ENCODE measurements around the gene TRAPPC5.

Gene TRAPPC5

DNA sequence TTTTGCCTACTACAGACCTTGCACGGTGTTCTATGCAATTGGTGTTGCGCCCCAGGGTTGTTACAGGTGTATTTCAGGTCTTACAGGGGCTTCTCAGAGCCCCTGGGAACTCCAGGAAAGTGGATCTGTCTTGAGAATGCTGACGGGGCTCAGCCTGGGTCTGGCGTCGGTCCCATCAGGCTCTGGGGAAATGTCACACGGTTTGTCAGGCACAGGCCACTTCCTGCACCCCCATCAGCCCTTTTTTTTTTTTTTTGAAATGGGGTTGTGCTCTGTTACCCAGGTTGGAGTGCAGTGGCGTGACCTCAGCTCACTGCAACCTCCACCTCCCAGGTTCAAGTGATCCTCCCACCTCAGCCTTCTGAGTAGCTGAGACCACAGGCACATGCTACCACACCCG is 38.0 kb downstream of the TRAPPC5 start:
- Histone ChIP-seq H3K79me2 (no peaks in the 10 kb centered on the region), H3K27me3 (ENCODE audit: control insufficient read depth, insufficient read depth, low read length) (no peaks in the 10 kb centered on the region), H3K9ac (no peak overlapping the region), H2AFZ (no peak overlapping the region), H3K27ac (no peak overlapping the region), H3K36me3 (ENCODE audit: control insufficient read depth, insufficient read depth, low read length) (no peaks in the 10 kb centered on the region), H3K4me3 (ENCODE audit: low read depth, low read length) (no peak overlapping the region), H3K9me3 (ENCODE audit: control insufficient read depth, low read length) (no peaks in the 10 kb centered on the region), H3K4me2 (ENCODE audit: low read length) (no peak overlapping the region), H3K4me1 (no peaks in the 10 kb centered on the region)
- TF ChIP-seq CTCF (IDR thresholded peaks at IDR 0.05), result no peak

- Histone ChIP-seq H3K9me3 (ENCODE audit: control insufficient read depth, low read length) (no peaks in the 10 kb centered on the region), H3K79me2 (no peaks in the 10 kb centered on the region), H3K27ac (no peak overlapping the region), H3K9ac (no peak overlapping the region), H3K4me1 (no peaks in the 10 kb centered on the region), H3K27me3 (ENCODE audit: control insufficient read depth, insufficient read depth, low read length) (no peaks in the 10 kb centered on the region), H3K4me2 (ENCODE audit: low read length) (no peak overlapping the region), H3K4me3 (ENCODE audit: low read depth, low read length) (no peak overlapping the region), H3K36me3 (ENCODE audit: control insufficient read depth, insufficient read depth, low read length) (no peaks in the 10 kb centered on the region), H2AFZ (no peak overlapping the region)
- no peak for TF ChIP-seq CTCF (IDR thresholded peaks at IDR 0.05)
Observed at GRCh38 chr19:7720351-7720750, 39.7 kb downstream of the TRAPPC5 start.

GRCh38 chr19:7722231-7722651 is 41.6 kb downstream of the TRAPPC5 start:
- no peak overlapping the region for H3K4me2 ChIP-seq (ENCODE audit: low read length)
- no peak overlapping the region for H3K9ac ChIP-seq
- TF ChIP-seq CTCF (IDR thresholded peaks at IDR 0.05), result no peak
- no peak overlapping the region for H3K27ac ChIP-seq
- H3K9me3 ChIP-seq (ENCODE audit: control insufficient read depth, low read length), result no peaks in the 10 kb centered on the region
- H3K27me3 ChIP-seq (ENCODE audit: control insufficient read depth, insufficient read depth, low read length), result no peaks in the 10 kb centered on the region
- no peak overlapping the region for H3K4me3 ChIP-seq (ENCODE audit: low read depth, low read length)
- no peaks in the 10 kb centered on the region for H3K4me1 ChIP-seq
- H2AFZ ChIP-seq, result no peak overlapping the region
- H3K79me2 ChIP-seq, result no peaks in the 10 kb centered on the region
- H3K36me3 ChIP-seq (ENCODE audit: control insufficient read depth, insufficient read depth, low read length), result no peaks in the 10 kb centered on the region

- Histone ChIP-seq H3K4me2 (ENCODE audit: low read length) (no peak overlapping the region), H3K79me2 (no peaks in the 10 kb centered on the region), H2AFZ (no peak overlapping the region), H3K4me1 (no peaks in the 10 kb centered on the region), H3K9me3 (ENCODE audit: control insufficient read depth, low read length) (no peaks in the 10 kb centered on the region), H3K9ac (no peak overlapping the region), H3K4me3 (ENCODE audit: low read depth, low read length) (no peak overlapping the region), H3K27ac (no peak overlapping the region), H3K36me3 (ENCODE audit: control insufficient read depth, insufficient read depth, low read length) (no peaks in the 10 kb centered on the region), H3K27me3 (ENCODE audit: control insufficient read depth, insufficient read depth, low read length) (no peaks in the 10 kb centered on the region)
- TF ChIP-seq CTCF (IDR thresholded peaks at IDR 0.05), result no peak
Observed at GRCh38 chr19:7725791-7726190, 45.2 kb downstream of the TRAPPC5 start.

GRCh38 chr19:7729211-7729610 is 48.6 kb downstream of the TRAPPC5 start:
- no peak for TF ChIP-seq CTCF (IDR thresholded peaks at IDR 0.05)
- H3K36me3 ChIP-seq (ENCODE audit: control insufficient read depth, insufficient read depth, low read length), result no peaks in the 10 kb centered on the region
- H3K4me2 ChIP-seq (ENCODE audit: low read length), result no peak overlapping the region
- no peaks in the 10 kb centered on the region for H3K79me2 ChIP-seq
- H3K27ac ChIP-seq, result no peak overlapping the region
- no peak overlapping the region for H2AFZ ChIP-seq
- no peaks in the 10 kb centered on the region for H3K4me1 ChIP-seq
- no peaks in the 10 kb centered on the region for H3K9me3 ChIP-seq (ENCODE audit: control insufficient read depth, low read length)
- H3K27me3 ChIP-seq (ENCODE audit: control insufficient read depth, insufficient read depth, low read length), result no peaks in the 10 kb centered on the region
- no peak overlapping the region for H3K9ac ChIP-seq
- H3K4me3 ChIP-seq (ENCODE audit: low read depth, low read length), result no peak overlapping the region
